RWPE2 (cell line): ENCODE measurements around the gene SHPK.

Experiments
- ATAC-seq: fragments of 200-7000 bp; cut with Tn5 transposase; 3 replicates; pipeline ENCODE4 v1.9.1; 2021; ENCODE audit warnings: low read depth
- DNase-seq: peaks from one replicate; pipeline ENCODE4 v3.0.0-alpha.2; 2020; ENCODE audit warnings: low spot score
- H3K27ac ChIP-seq: fragments of 450-650 bp; 2 replicates; pipeline ENCODE4 v1.5.1; 2017; ENCODE audit warnings: mild to moderate bottlenecking; ENCODE audit not compliant: poor library complexity, severe bottlenecking
- H3K27me3 ChIP-seq: fragments of 250-450 bp; sonication (Bioruptor Pico); 2 replicates; pipeline ENCODE4 v1.5.1; 2021; ENCODE audit warnings: mild to moderate bottlenecking, moderate library complexity; ENCODE audit not compliant: insufficient read depth, poor library complexity, severe bottlenecking
- H3K36me3 ChIP-seq: fragments of 250-450 bp; sonication (Bioruptor Pico); 2 replicates; pipeline ENCODE4 v1.5.1; 2020; ENCODE audit warnings: low read depth, mild to moderate bottlenecking, moderate library complexity
- H3K4me1 ChIP-seq: fragments of 250-450 bp; sonication (Bioruptor Pico); 2 replicates; pipeline ENCODE4 v1.5.1; 2021; ENCODE audit warnings: mild to moderate bottlenecking, moderate library complexity; ENCODE audit not compliant: insufficient read depth, poor library complexity, severe bottlenecking
- H3K4me3 ChIP-seq: fragments of 250-450 bp; sonication (Bioruptor Pico); 2 replicates; pipeline ENCODE4 v1.5.1; 2021; ENCODE audit warnings: mild to moderate bottlenecking, moderate library complexity; ENCODE audit not compliant: severe bottlenecking
- H3K9me3 ChIP-seq: fragments of 250-450 bp; sonication (Bioruptor Pico); 2 replicates; pipeline ENCODE4 v1.5.1; 2021; ENCODE audit warnings: mild to moderate bottlenecking, moderate library complexity; ENCODE audit not compliant: severe bottlenecking
- TF ChIP-seq, protein P1 (sequence below): fragments of 450-650 bp; IDR thresholded peaks from one replicate; pipeline ENCODE4 v1.5.1; 2017; ENCODE audit warnings: mild to moderate bottlenecking, moderate library complexity; ENCODE audit not compliant: poor library complexity, severe bottlenecking

SHPK gene

DNA sequence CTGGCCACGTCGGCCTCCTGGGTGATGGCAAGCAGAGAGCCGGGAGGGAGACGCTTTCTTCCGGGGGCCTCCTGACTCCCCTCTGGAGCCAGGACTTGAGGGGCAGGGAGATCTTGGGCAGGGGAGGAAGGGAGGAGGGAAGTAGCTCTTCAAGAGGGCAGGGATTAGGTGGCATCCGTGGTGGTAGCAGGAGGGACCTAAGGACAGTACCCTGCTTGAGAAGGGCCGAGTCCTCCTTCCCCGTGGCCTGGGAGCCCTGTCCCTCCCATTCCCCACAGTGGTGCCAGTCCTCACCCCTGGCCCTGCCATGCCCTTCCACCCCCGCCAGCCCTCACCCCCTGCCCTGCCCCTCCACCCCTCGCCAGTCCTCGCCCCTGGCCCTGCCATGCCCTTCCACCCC lies 19.7 kb upstream of the SHPK start:
- TF ChIP-seq, protein P1, sequence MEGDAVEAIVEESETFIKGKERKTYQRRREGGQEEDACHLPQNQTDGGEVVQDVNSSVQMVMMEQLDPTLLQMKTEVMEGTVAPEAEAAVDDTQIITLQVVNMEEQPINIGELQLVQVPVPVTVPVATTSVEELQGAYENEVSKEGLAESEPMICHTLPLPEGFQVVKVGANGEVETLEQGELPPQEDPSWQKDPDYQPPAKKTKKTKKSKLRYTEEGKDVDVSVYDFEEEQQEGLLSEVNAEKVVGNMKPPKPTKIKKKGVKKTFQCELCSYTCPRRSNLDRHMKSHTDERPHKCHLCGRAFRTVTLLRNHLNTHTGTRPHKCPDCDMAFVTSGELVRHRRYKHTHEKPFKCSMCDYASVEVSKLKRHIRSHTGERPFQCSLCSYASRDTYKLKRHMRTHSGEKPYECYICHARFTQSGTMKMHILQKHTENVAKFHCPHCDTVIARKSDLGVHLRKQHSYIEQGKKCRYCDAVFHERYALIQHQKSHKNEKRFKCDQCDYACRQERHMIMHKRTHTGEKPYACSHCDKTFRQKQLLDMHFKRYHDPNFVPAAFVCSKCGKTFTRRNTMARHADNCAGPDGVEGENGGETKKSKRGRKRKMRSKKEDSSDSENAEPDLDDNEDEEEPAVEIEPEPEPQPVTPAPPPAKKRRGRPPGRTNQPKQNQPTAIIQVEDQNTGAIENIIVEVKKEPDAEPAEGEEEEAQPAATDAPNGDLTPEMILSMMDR = no peak
- Histone ChIP-seq H3K4me3 (no peak overlapping the region), H3K27ac (no peak overlapping the region), H3K4me1 (peaks cover 5% of the 10 kb centered on the region), H3K36me3 (no peaks in the 10 kb centered on the region), H3K27me3 (no peaks in the 10 kb centered on the region), H3K9me3 (no peaks in the 10 kb centered on the region)
- no peak for ATAC-seq
- DNase-seq = no peak

DNA sequence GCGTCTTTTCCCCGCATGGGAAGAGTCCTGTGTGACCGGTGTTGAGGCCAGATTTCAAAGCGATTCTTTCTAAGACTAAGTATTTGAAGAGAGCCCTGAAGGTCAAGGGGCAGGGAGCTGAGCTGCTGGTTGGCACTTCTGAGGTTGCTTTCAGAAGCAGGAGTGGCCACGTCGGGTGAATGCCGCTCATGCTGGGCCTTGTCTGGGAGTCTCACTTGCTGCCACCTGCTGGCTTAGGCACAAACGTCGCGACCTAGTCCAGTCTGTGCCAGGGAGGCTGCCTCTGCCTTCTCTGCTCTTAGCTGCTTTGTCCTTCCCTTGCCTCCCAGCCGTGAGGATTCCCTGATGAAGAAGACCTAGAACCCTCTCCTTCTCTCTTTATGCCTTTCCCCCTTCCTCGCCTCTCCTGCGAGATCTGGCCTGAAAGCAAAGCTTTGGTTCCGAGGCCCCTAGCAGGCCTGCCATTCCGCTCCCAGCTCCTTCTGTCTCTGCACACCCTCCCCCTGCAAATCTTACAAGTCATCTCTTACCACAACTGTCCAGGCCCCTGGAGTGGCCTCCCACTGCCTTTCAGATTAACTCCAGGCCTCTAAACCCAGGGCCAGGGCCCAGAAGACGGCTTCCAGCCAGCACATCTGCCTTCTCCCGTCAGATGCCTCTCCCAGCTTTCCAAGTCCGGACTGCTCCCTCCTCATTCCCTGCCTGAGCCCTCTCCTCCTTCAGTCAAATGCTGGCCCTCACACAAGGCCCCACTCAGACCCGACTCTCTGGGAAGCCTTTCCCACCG lies 11.9 kb upstream of the SHPK start:
- DNase-seq (no peak), ATAC-seq (peak; percentile 90)
- Histone ChIP-seq H3K27me3 (no peaks in the 10 kb centered on the region), H3K9me3 (no peaks in the 10 kb centered on the region), H3K36me3 (peaks cover 7% of the 10 kb centered on the region; the same call in 1 of the 2 replicates), H3K4me3 (no peak overlapping the region), H3K27ac (no peak overlapping the region), H3K4me1 (no peaks in the 10 kb centered on the region)
- TF ChIP-seq, protein P1 = peak; percentile 59

DNA sequence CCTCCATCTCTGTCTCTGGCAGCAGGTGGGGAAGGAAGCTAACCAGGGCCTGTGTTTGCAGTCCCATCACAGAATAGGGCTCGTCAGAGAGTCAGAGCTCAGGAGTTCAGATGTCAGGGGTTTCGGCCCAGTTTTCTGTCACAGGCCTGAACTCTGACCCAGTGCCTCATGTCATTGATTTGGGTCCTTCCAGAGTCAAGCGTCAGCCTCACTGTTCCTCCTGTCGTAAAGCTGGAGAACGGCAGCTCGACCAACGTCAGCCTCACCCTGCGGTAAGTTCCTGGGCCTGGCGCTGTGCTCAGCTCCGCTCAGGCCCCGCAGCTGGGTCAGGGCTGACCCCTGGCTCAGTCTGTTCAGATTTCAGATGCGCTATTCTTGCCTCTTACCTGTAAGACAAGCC lies 11.2 kb upstream of the SHPK start:
- H3K4me3 ChIP-seq = no peak overlapping the region
- H3K9me3 ChIP-seq = no peaks in the 10 kb centered on the region
- no peak overlapping the region for H3K27ac ChIP-seq
- no peak for ATAC-seq
- H3K36me3 ChIP-seq = peaks cover 7% of the 10 kb centered on the region; the same call in 1 of the 2 replicates
- no peaks in the 10 kb centered on the region for H3K27me3 ChIP-seq
- no peaks in the 10 kb centered on the region for H3K4me1 ChIP-seq
- TF ChIP-seq, protein P1 = no peak
- DNase-seq = no peak

DNA sequence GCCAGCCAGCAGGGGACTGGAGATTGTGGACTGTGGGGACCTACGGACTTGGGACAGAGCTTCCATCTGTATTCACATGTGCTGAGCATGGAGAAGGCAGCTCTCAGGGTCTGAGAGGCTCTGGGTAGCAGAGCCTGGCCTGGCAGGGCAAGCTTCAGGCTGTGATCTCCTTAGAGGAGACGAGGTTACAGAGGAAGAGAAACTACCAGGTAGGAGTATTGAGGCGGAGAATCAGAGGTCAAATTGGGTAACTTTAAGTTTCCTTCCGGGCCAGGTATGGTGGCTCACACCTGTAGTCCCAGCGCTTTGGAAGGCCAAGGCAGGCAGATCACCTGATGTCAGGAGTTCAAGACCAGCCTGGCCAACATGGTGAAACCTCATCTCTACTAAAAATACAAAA lies 9.3 kb upstream of the SHPK start:
- Histone ChIP-seq H3K36me3 (peaks cover 9% of the 10 kb centered on the region; the same call in 1 of the 2 replicates), H3K27ac (no peak overlapping the region), H3K4me1 (no peaks in the 10 kb centered on the region), H3K4me3 (no peak overlapping the region), H3K27me3 (no peaks in the 10 kb centered on the region), H3K9me3 (no peaks in the 10 kb centered on the region)
- DNase-seq = no peak
- no peak for ATAC-seq
- TF ChIP-seq, protein P1 = no peak

DNA sequence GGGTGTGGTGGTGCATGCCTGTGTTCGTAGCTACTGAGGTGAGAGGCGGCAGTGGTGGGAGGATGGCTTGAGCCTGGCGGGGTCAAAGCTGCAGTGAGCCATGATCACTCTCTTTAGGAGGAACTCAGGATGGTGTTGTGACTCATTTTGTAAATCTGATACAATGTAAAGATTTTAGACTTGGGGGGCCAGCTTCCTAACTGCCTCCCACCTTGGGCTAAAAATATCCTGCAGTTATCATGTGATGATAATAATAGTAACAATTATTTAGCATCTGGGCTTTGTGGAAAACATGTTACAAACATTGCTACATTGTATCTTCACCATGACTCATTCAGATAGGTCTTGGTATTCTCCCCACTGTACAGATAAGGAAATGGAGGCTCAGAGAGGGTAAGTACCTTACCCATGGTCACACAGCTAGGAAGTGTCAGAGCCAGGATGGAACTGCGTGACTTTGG lies 7.9 kb upstream of the SHPK start:
- ATAC-seq = no peak
- Histone ChIP-seq H3K27ac (no peak overlapping the region), H3K4me1 (no peaks in the 10 kb centered on the region), H3K27me3 (no peaks in the 10 kb centered on the region), H3K9me3 (no peaks in the 10 kb centered on the region), H3K36me3 (0 out of 2 replicates have a peak, but pooled peaks cover 3% of the 10 kb centered on the region), H3K4me3 (no peak overlapping the region)
- no peak for DNase-seq
- TF ChIP-seq, protein P1 = no peak
